Measurements from ENCODE around the gene VOPP1. TPM values are rescaled to one million over a fixed set of nuclear protein-coding genes. Genes with fewer than 3 reads are reported as not detected.

The VOPP1 gene
- total RNA-seq, 1 donor from 2014 or later, result 47.8 TPM

- H3K27me3 Mint-ChIP-seq, result no peaks in the 10 kb centered on the region
- peaks cover 2% of the 10 kb centered on the region for H3K36me3 Mint-ChIP-seq (ENCODE audit: insufficient read depth)
- no peaks in the 10 kb centered on the region for H3K9me3 Mint-ChIP-seq (ENCODE audit: low read depth)
- H3K4me3 Mint-ChIP-seq (ENCODE audit: low read depth), result no peak overlapping the region
- H3K27ac Mint-ChIP-seq, result no peak overlapping the region
- TF ChIP-seq CTCF (IDR thresholded peaks at IDR 0.05; ENCODE audit: unreplicated experiment), result no peak
- no peak for DNase-seq (ENCODE audit: low spot score, unreplicated experiment)
- H3K4me1 Mint-ChIP-seq (ENCODE audit: low read depth), result peaks cover 8% of the 10 kb centered on the region
Measured at GRCh38 chr7:55509322-55509721, 63.0 kb downstream of the VOPP1 start.

DNA sequence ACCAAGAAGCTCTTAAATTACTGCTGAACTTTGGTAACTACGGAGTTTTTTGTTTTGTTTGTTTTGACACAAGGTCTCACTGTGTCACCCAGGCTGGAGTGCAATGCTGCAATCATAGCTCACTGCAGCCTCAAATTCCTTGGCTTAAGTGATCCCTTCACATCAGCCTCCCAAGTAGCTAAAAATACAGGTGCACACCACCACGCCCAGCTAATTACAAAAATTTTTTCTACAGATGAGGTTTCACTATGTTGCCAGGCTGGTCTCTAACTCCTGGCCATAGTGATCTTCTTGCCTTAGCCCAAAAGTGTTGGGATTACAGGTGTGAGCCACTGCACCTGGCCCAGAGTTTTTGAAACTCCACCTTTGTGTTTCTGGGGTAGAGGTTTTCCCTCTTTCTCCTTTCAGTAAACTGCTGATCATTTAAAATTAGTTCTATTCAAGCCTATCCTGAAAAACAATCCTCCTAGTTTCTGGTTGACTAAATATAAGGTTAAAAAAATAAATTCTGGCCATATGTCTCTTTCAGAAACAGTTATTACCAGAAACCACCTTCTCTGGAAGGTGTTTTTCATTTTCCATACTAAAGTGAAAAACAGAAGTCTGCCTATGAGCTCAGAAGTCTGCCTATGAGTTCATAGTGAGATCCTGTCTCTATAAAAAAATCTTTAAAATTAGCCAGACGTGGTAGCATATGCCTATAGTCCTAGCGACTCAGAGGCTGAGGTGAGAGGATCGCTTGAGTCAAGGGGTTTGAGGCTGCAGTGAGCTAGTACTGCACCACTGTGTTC, 63.9 kb downstream of the VOPP1 start:
- DNase-seq (ENCODE audit: low spot score, unreplicated experiment), result no peak
- peaks cover 2% of the 10 kb centered on the region for H3K36me3 Mint-ChIP-seq (ENCODE audit: insufficient read depth)
- TF ChIP-seq CTCF (IDR thresholded peaks at IDR 0.05; ENCODE audit: unreplicated experiment), result no peak
- no peaks in the 10 kb centered on the region for H3K27me3 Mint-ChIP-seq
- H3K9me3 Mint-ChIP-seq (ENCODE audit: low read depth), result no peaks in the 10 kb centered on the region
- H3K4me1 Mint-ChIP-seq (ENCODE audit: low read depth), result peaks cover 8% of the 10 kb centered on the region
- H3K27ac Mint-ChIP-seq, result no peak overlapping the region
- H3K4me3 Mint-ChIP-seq (ENCODE audit: low read depth), result no peak overlapping the region

DNA sequence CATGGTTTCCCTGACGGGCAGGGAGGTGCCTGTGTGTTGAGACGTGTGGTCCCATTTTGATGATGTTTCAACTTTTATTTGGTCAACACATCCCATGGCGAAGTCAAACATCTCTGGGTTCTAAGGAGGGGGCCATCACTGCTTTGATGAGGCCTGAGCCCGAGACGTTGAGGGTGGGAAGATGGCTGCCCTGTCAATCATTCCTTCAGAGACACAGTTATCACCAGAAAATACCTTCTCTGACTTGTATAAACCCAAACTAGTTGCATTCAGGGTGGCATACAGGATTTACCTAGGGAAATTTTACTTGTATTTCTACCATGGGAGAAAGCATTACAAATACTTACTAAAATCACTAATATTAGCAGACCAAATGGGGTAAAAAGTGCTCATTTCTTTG, 64.6 kb downstream of the VOPP1 start:
- peaks cover 12% of the 10 kb centered on the region for H3K4me1 Mint-ChIP-seq (ENCODE audit: low read depth)
- H3K27ac Mint-ChIP-seq, result no peak overlapping the region
- no peak for TF ChIP-seq CTCF (IDR thresholded peaks at IDR 0.05; ENCODE audit: unreplicated experiment)
- no peak overlapping the region for H3K4me3 Mint-ChIP-seq (ENCODE audit: low read depth)
- peaks cover 3% of the 10 kb centered on the region for H3K36me3 Mint-ChIP-seq (ENCODE audit: insufficient read depth)
- H3K27me3 Mint-ChIP-seq, result no peaks in the 10 kb centered on the region
- no peak for DNase-seq (ENCODE audit: low spot score, unreplicated experiment)
- H3K9me3 Mint-ChIP-seq (ENCODE audit: low read depth), result no peaks in the 10 kb centered on the region

DNA sequence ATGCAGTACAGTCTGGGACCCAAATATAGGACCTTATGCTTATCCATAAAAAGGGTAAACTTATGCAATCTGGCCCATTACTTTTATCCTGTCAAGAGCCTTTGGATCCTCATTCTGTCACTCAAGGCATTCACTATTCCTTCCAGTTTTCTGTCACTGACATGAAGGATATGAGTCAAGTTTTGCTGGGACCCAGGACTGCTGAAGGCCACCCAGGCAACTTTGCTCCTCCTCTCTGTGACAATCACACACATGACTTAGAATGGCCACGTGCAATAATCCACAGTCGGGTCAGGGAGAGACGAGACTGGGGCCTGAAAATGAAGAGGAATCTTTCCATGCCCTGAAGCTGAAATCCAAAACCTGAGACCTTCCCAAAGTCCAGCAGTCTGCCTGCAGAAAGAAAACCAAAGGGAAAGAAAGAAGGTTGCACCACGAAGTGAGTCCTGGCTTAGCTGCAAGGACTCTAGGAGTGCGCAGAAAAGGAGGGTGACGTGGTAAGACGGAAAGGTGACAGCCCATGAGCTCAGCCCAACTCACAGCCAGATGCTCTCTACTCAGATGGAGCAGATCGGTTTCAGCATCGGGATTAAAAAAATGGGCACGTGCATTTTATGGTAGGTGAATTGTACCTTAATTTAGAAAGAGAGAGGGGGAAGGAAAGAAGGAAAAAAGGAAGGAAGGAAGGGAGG, 67.2 kb downstream of the VOPP1 start:
- Mint-ChIP-seq H3K4me1 (ENCODE audit: low read depth) (peaks cover 5% of the 10 kb centered on the region), H3K36me3 (ENCODE audit: insufficient read depth) (peaks cover 3% of the 10 kb centered on the region), H3K4me3 (ENCODE audit: low read depth) (no peak overlapping the region), H3K9me3 (ENCODE audit: low read depth) (no peaks in the 10 kb centered on the region), H3K27me3 (no peaks in the 10 kb centered on the region), H3K27ac (no peak overlapping the region)
- TF ChIP-seq CTCF (IDR thresholded peaks at IDR 0.05; ENCODE audit: unreplicated experiment), result no peak
- no peak for DNase-seq (ENCODE audit: low spot score, unreplicated experiment)

- TF ChIP-seq CTCF (IDR thresholded peaks at IDR 0.05; ENCODE audit: unreplicated experiment), result no peak
- Mint-ChIP-seq H3K27me3 (no peaks in the 10 kb centered on the region), H3K9me3 (ENCODE audit: low read depth) (no peaks in the 10 kb centered on the region), H3K27ac (peak overlapping the region; percentile 87), H3K4me3 (ENCODE audit: low read depth) (no peak overlapping the region), H3K36me3 (ENCODE audit: insufficient read depth) (peaks cover 3% of the 10 kb centered on the region), H3K4me1 (ENCODE audit: low read depth) (peaks cover 3% of the 10 kb centered on the region)
- no peak for DNase-seq (ENCODE audit: low spot score, unreplicated experiment)
Measured at GRCh38 chr7:55504093-55504859, 68.0 kb downstream of the VOPP1 start.

Measured in progenitor cell of endocrine pancreas (in vitro differentiated cells).